GM13976 (cell line): ENCODE results near the gene CPNE5.

Experiments used
- DNase-seq: peaks from one replicate; pipeline ENCODE4 v3.0.0; 2012; ENCODE audit warnings: low spot score
- CTCF ChIP-seq: IDR thresholded peaks from 2 replicates; pipeline ENCODE4 v1.5.1; 2012; ENCODE audit warnings: borderline replicate concordance, mild to moderate bottlenecking; ENCODE audit not compliant: insufficient read depth; ENCODE audit errors: extremely low read depth, missing control alignments, control extremely low read depth
- in situ Hi-C: fragments of 300-500 bp; cut with MboI; formaldehyde crosslinking; loops from one replicate; pipeline ENCODE4 v1.12.0; 2022; ENCODE audit warnings: low sequenced_read_pairs, mixed read lengths, inconsistent platforms; ENCODE audit not compliant: unreplicated experiment

Gene CPNE5

GRCh38 chr6:36779227-36779626, 60.0 kb downstream of the CPNE5 start:
- no peak for TF ChIP-seq CTCF
- DNase-seq: no peak
- in situ Hi-C loops: loop anchor here (10.0 kb wide), 1 partner anchor 226 kb away; the partner anchor contains the start of gene FGD2

GRCh38 chr6:36777801-36778200, 61.4 kb downstream of the CPNE5 start:
- in situ Hi-C loops: loop anchor here (10.0 kb wide), 1 partner anchor 227 kb away; the partner anchor contains the start of gene FGD2
- TF ChIP-seq CTCF: no peak

GRCh38 chr6:36776167-36776566, 63.1 kb downstream of the CPNE5 start:
- in situ Hi-C loops: loop anchor here (10.0 kb wide), 1 partner anchor 229 kb away; the partner anchor contains the start of gene FGD2
- DNase-seq: no peak
- TF ChIP-seq CTCF: no peak

More at GRCh38 chr6:36777801-36778200, 61.4 kb downstream of the CPNE5 start:
- DNase-seq: no peak

GRCh38 chr6:36774331-36774730, 64.9 kb downstream of the CPNE5 start:
- DNase-seq: no peak
- no peak for TF ChIP-seq CTCF
- in situ Hi-C loops: loop anchor here (10.0 to 25.0 kb wide), 2 partner anchors 230 to 438 kb away; partner anchors contain the start of gene FGD2

- no peak for DNase-seq
- in situ Hi-C loops: loop anchor here (10.0 to 25.0 kb wide), 2 partner anchors 232 to 440 kb away; partner anchors contain the start of gene FGD2
- no peak for TF ChIP-seq CTCF
These were observed 66.8 kb downstream of the CPNE5 start for GRCh38 chr6:36772397-36772796.

- in situ Hi-C loops: loop anchor here (10.0 to 25.0 kb wide), 2 partner anchors 234 to 441 kb away; partner anchors contain the start of gene FGD2
- TF ChIP-seq CTCF: no peak
These were observed 68.1 kb downstream of the CPNE5 start for GRCh38 chr6:36771145-36771544.

More at GRCh38 chr6:36771145-36771544, 68.1 kb downstream of the CPNE5 start:
- DNase-seq: no peak
